ENCODE measurements around the gene WDR31.

The WDR31 gene

GRCh38 chr9:113315231-113315630 is 24.8 kb downstream of the WDR31 start:
- Histone ChIP-seq H3K4me1 (peaks cover 0 to 11% (median 0%) of the 10 kb centered on the region in 4 donors), H3K27ac (peak overlapping the region in 1 of 2 donors; percentile 49), H3K27me3 (no peaks in the 10 kb centered on the region), H3K36me3 (peaks cover 0 to 33% (median 4%) of the 10 kb centered on the region in 3 donors), H3K4me3 (no peak overlapping the region), H3K9me3 (no peaks in the 10 kb centered on the region)
- intact Hi-C loops (cut with DNase I; ENCODE audit: low total_unique reads): loop anchor here (10.0 kb wide), 1 partner anchor 60 kb away; the partner anchor contains the start of gene HDHD3
- DNase-seq: no peak
- no peak for TF ChIP-seq CTCF (IDR thresholded peaks at IDR 0.05)

- DNase-seq: no peak
- intact Hi-C loops (cut with DNase I; ENCODE audit: low total_unique reads): loop anchor here (10.0 kb wide), 1 partner anchor 62 kb away; the partner anchor contains the start of gene HDHD3
- peaks cover 0 to 11% (median 0%) of the 10 kb centered on the region in 4 donors for H3K4me1 ChIP-seq
- H3K27ac ChIP-seq: no peak overlapping the region
- H3K4me3 ChIP-seq: no peak overlapping the region
- H3K36me3 ChIP-seq: peaks cover 0 to 15% (median 0%) of the 10 kb centered on the region in 3 donors
- no peaks in the 10 kb centered on the region for H3K9me3 ChIP-seq
- TF ChIP-seq CTCF (IDR thresholded peaks at IDR 0.05): no peak
- no peaks in the 10 kb centered on the region for H3K27me3 ChIP-seq
Observed at GRCh38 chr9:113313261-113313660, 26.8 kb downstream of the WDR31 start.

- no peak overlapping the region for H3K4me3 ChIP-seq
- peaks cover 0 to 9% of the 10 kb centered on the region in 2 donors for H3K27me3 ChIP-seq
- H3K36me3 ChIP-seq: peaks cover 0 to 8% (median 0%) of the 10 kb centered on the region in 3 donors
- no peaks in the 10 kb centered on the region for H3K9me3 ChIP-seq
- DNase-seq: no peak
- H3K4me1 ChIP-seq: peaks cover 0 to 11% (median 0%) of the 10 kb centered on the region in 4 donors
- no peak for TF ChIP-seq CTCF (IDR thresholded peaks at IDR 0.05)
- H3K27ac ChIP-seq: no peak overlapping the region
- intact Hi-C loops (cut with DNase I; ENCODE audit: low total_unique reads): loop anchor here (10.0 kb wide), 1 partner anchor 63 kb away; the partner anchor contains the start of gene HDHD3
Observed at GRCh38 chr9:113311961-113312360, 28.1 kb downstream of the WDR31 start.

GRCh38 chr9:113310538-113310937 is 29.5 kb downstream of the WDR31 start:
- no peak for TF ChIP-seq CTCF (IDR thresholded peaks at IDR 0.05)
- Histone ChIP-seq H3K9me3 (no peaks in the 10 kb centered on the region), H3K4me3 (no peak overlapping the region), H3K27ac (no peak overlapping the region), H3K36me3 (no peaks in the 10 kb centered on the region), H3K4me1 (peaks cover 0 to 3% (median 0%) of the 10 kb centered on the region in 4 donors), H3K27me3 (peaks cover 0 to 11% of the 10 kb centered on the region in 2 donors)
- no peak for DNase-seq
- intact Hi-C loops (cut with DNase I; ENCODE audit: low total_unique reads): loop anchor here (10.0 kb wide), 1 partner anchor 64 kb away; the partner anchor contains the start of gene HDHD3

GRCh38 chr9:113309204-113309813 is 30.8 kb downstream of the WDR31 start:
- Histone ChIP-seq H3K27ac (no peak overlapping the region), H3K9me3 (no peaks in the 10 kb centered on the region), H3K4me3 (no peak overlapping the region), H3K36me3 (no peaks in the 10 kb centered on the region), H3K4me1 (no peaks in the 10 kb centered on the region), H3K27me3 (peaks cover 0 to 14% of the 10 kb centered on the region in 2 donors)
- DNase-seq: no peak
- peak; percentile 50 to 54 for TF ChIP-seq CTCF (IDR thresholded peaks at IDR 0.05)
- intact Hi-C loops (cut with DNase I; ENCODE audit: low total_unique reads): no loop called here

Measured in tibial artery (tissue), 4 donors.